Activated CD4-positive, alpha-beta T cell treated with anti-CD3 and anti-CD28 coated beads for 1 hour (primary cell): ENCODE measurements around the gene ZIC5.

Experiments used
- DNase-seq: peaks from one replicate; pipeline ENCODE4 v3.0.0-alpha.2; 2020

Gene ZIC5

GRCh38 chr13:99926014-99926731, 45.4 kb downstream of the ZIC5 start:
- DNase-seq = no peak

- DNase-seq = no peak
Observed at GRCh38 chr13:99923877-99924582, 47.5 kb downstream of the ZIC5 start.

GRCh38 chr13:99922631-99923404, 48.7 kb downstream of the ZIC5 start:
- no peak for DNase-seq

- no peak for DNase-seq
Observed at GRCh38 chr13:99919132-99919531, 52.4 kb downstream of the ZIC5 start.

- no peak for DNase-seq
Observed at GRCh38 chr13:99916366-99917103, 55.0 kb downstream of the ZIC5 start.

- no peak for DNase-seq
Observed at GRCh38 chr13:99913167-99913566, 58.4 kb downstream of the ZIC5 start.
